HL-60 (cell line): ENCODE results near the gene AHRR.

Experiments used
- POLR2AphosphoS5 ChIP-seq: IDR thresholded peaks from 2 replicates; pipeline ENCODE4 v1.6.1; 2012; ENCODE audit warnings: low read depth
- SPI1 ChIP-seq: IDR thresholded peaks from 2 replicates; pipeline ENCODE4 v1.6.1; 2012; ENCODE audit warnings: low read depth, mild to moderate bottlenecking, borderline replicate concordance
- TF ChIP-seq, protein P1 (sequence below): IDR thresholded peaks from one replicate; pipeline ENCODE4 v1.5.1; 2011; ENCODE audit warnings: low read length, control low read depth, inconsistent platforms; ENCODE audit not compliant: insufficient read depth
- TF ChIP-seq, protein P2 (sequence below): IDR thresholded peaks from 2 replicates; pipeline ENCODE4 v1.6.1; 2012; ENCODE audit warnings: low read depth; ENCODE audit not compliant: insufficient replicate concordance

DNA sequence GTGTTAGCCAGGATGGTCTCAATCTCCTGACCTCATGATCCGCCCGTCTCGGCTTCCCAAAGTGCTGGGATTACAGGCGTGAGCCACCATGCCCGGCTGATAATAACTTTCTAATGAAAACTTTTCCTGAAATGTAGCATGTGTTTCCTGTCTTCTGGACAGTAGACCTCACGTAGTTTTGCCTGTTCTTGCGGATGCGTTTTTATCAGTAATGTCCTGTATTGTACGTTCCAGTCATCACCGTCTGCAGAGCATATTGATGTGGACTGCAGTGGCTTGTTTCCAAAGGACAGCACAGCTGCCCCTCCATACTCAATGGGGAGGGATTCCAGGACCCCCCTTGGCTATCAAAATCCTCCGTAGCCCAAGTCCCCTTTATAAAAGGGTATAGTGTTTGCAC is 134.3 kb downstream of the AHRR start:
- TF ChIP-seq, protein P1, sequence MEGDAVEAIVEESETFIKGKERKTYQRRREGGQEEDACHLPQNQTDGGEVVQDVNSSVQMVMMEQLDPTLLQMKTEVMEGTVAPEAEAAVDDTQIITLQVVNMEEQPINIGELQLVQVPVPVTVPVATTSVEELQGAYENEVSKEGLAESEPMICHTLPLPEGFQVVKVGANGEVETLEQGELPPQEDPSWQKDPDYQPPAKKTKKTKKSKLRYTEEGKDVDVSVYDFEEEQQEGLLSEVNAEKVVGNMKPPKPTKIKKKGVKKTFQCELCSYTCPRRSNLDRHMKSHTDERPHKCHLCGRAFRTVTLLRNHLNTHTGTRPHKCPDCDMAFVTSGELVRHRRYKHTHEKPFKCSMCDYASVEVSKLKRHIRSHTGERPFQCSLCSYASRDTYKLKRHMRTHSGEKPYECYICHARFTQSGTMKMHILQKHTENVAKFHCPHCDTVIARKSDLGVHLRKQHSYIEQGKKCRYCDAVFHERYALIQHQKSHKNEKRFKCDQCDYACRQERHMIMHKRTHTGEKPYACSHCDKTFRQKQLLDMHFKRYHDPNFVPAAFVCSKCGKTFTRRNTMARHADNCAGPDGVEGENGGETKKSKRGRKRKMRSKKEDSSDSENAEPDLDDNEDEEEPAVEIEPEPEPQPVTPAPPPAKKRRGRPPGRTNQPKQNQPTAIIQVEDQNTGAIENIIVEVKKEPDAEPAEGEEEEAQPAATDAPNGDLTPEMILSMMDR: no peak
- TF ChIP-seq, protein P2, sequence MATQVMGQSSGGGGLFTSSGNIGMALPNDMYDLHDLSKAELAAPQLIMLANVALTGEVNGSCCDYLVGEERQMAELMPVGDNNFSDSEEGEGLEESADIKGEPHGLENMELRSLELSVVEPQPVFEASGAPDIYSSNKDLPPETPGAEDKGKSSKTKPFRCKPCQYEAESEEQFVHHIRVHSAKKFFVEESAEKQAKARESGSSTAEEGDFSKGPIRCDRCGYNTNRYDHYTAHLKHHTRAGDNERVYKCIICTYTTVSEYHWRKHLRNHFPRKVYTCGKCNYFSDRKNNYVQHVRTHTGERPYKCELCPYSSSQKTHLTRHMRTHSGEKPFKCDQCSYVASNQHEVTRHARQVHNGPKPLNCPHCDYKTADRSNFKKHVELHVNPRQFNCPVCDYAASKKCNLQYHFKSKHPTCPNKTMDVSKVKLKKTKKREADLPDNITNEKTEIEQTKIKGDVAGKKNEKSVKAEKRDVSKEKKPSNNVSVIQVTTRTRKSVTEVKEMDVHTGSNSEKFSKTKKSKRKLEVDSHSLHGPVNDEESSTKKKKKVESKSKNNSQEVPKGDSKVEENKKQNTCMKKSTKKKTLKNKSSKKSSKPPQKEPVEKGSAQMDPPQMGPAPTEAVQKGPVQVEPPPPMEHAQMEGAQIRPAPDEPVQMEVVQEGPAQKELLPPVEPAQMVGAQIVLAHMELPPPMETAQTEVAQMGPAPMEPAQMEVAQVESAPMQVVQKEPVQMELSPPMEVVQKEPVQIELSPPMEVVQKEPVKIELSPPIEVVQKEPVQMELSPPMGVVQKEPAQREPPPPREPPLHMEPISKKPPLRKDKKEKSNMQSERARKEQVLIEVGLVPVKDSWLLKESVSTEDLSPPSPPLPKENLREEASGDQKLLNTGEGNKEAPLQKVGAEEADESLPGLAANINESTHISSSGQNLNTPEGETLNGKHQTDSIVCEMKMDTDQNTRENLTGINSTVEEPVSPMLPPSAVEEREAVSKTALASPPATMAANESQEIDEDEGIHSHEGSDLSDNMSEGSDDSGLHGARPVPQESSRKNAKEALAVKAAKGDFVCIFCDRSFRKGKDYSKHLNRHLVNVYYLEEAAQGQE: no peak
- TF ChIP-seq SPI1 (no peak), POLR2AphosphoS5 (no peak)
